Measurements from ENCODE around the gene LDAF1. TPM values are rescaled to one million over a fixed set of nuclear protein-coding genes. Genes with fewer than 3 reads are reported as not detected.

Gene LDAF1
- total and polyA plus RNA-seq, 8 donors, result 10.1 to 103 (median 27.3) TPM

DNA sequence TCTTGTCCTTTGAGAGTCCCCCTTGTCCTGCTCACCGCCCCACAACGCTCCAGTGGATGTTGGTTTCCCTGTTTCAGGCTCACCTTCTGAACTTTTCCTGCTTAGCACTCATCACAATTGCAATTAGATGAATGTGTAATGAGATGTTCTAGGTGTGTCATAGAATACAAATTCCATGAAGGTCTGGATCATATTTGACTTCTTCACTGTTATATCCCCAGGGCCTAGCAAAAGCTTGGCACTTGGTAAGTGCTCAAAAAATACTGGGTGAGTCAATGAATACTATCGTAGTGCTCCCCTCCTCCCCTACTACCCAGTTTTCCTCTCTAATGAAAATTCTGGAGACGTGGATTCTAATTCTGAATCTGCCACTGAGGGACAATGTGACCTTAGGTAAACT lies 40.9 kb upstream of the LDAF1 start:
- WGBS, 5 donors, result 81 to 93% (median 90%) methylated on average over 4 of the region's 4 CpGs
- H3K27ac ChIP-seq, result no peak overlapping the region
- intact Hi-C loops (cut with DNase I; ENCODE audit: low total_unique reads), result no loop called here
- H3K36me3 ChIP-seq, result no peaks in the 10 kb centered on the region
- no peaks in the 10 kb centered on the region for H3K9me3 ChIP-seq
- H3K4me1 ChIP-seq, result no peaks in the 10 kb centered on the region
- no peak overlapping the region for H3K4me3 ChIP-seq
- TF ChIP-seq CTCF (IDR thresholded peaks at IDR 0.05), result no peak
- TF ChIP-seq POLR2A (IDR thresholded peaks at IDR 0.05), result no peak
- no peak for TF ChIP-seq EP300 (IDR thresholded peaks at IDR 0.05)
- no peak for TF ChIP-seq POLR2AphosphoS5 (IDR thresholded peaks at IDR 0.05)
- DNase-seq, result no peak
- no peaks in the 10 kb centered on the region for H3K27me3 ChIP-seq

DNA sequence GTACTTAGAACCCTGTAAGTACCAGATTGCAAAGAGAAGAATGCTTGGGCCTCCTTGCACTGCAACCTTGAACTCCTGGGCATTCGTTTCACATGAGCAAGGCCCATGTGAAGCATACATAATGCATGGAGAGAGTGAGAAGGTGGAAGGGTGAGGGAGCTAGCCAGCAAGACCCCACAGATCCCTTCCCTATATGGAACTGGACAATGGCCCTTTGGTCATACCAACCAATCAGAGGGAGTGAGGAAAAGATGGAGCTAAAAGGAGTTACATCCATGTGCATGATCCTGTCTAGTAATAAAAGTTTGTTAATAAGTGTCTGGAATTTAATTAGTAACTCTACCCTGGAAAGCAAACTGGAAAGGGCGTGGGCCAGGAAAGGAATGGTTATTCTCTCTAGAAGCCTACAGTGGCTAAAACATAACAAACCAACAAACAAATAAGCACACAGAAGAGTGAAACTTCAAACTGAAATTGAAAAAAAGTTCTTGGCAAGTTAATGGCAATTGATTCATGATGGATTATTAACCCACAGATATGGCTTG lies 37.4 kb upstream of the LDAF1 start:
- intact Hi-C loops (cut with DNase I; ENCODE audit: low total_unique reads), result no loop called here
- no peak overlapping the region for H3K27ac ChIP-seq
- H3K9me3 ChIP-seq, result no peaks in the 10 kb centered on the region
- DNase-seq, result no peak
- TF ChIP-seq POLR2AphosphoS5 (IDR thresholded peaks at IDR 0.05), result no peak
- TF ChIP-seq POLR2A (IDR thresholded peaks at IDR 0.05), result no peak
- no peak for TF ChIP-seq CTCF (IDR thresholded peaks at IDR 0.05)
- TF ChIP-seq EP300 (IDR thresholded peaks at IDR 0.05), result no peak
- H3K36me3 ChIP-seq, result no peaks in the 10 kb centered on the region
- 59 to 86% (median 76%) methylated on average over 2 of the region's 2 CpGs for WGBS, 5 donors
- H3K27me3 ChIP-seq, result peaks cover 0 to under 1% (median 0%) of the 10 kb centered on the region in 3 donors
- H3K4me1 ChIP-seq, result no peaks in the 10 kb centered on the region
- no peak overlapping the region for H3K4me3 ChIP-seq

DNA sequence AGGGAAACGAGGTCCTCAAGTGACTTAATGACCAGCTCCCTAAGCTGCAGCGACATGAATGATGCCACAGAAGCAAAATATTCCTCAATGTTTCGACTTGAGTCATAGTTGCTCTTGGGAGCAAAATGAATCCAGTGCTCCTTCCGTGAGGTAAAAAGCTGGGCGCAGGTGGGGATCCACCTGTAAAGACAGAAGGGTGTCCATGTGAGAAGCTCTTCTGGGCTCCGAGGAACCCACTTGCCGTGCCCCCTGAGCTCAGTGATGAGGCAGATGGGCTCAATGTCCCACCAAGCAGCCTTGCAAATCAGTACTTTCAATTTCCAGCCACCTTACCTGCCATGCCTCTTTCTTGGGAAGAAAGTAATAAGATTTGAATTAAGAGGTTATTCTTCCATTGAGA lies 33.3 kb upstream of the LDAF1 start:
- intact Hi-C loops (cut with DNase I; ENCODE audit: low total_unique reads), result no loop called here
- no peak overlapping the region for H3K4me3 ChIP-seq
- TF ChIP-seq POLR2AphosphoS5 (IDR thresholded peaks at IDR 0.05), result no peak
- no peak for TF ChIP-seq EP300 (IDR thresholded peaks at IDR 0.05)
- no peak for TF ChIP-seq POLR2A (IDR thresholded peaks at IDR 0.05)
- no peak for TF ChIP-seq CTCF (IDR thresholded peaks at IDR 0.05)
- no peak for DNase-seq
- H3K27ac ChIP-seq, result no peak overlapping the region
- H3K9me3 ChIP-seq, result no peaks in the 10 kb centered on the region
- WGBS, 5 donors, result 87 to 93% (median 89%) methylated on average over 7 of the region's 7 CpGs
- no peaks in the 10 kb centered on the region for H3K36me3 ChIP-seq
- peaks cover 0 to 17% (median 0%) of the 10 kb centered on the region in 3 donors for H3K27me3 ChIP-seq
- no peaks in the 10 kb centered on the region for H3K4me1 ChIP-seq

- WGBS, 5 donors, result 55 to 70% (median 59%) methylated on average over 7 of the region's 7 CpGs
Observed at GRCh38 chr16:21126518-21126917, 32.0 kb upstream of the LDAF1 start.

More at GRCh38 chr16:21126518-21126917, 32.0 kb upstream of the LDAF1 start:
- H3K27ac ChIP-seq, result no peak overlapping the region
- H3K36me3 ChIP-seq, result no peaks in the 10 kb centered on the region
- no peaks in the 10 kb centered on the region for H3K4me1 ChIP-seq
- no peak overlapping the region for H3K4me3 ChIP-seq
- intact Hi-C loops (cut with DNase I; ENCODE audit: low total_unique reads), result no loop called here
- H3K27me3 ChIP-seq, result peaks cover 0 to 17% (median 0%) of the 10 kb centered on the region in 3 donors
- DNase-seq, result no peak
- no peaks in the 10 kb centered on the region for H3K9me3 ChIP-seq
- TF ChIP-seq EP300 (IDR thresholded peaks at IDR 0.05), result no peak
- TF ChIP-seq POLR2A (IDR thresholded peaks at IDR 0.05), result no peak
- no peak for TF ChIP-seq POLR2AphosphoS5 (IDR thresholded peaks at IDR 0.05)
- TF ChIP-seq CTCF (IDR thresholded peaks at IDR 0.05), result no peak
